ENCODE data around the gene E2F1.

- no peak for TF ChIP-seq POLR2AphosphoS5 (IDR thresholded peaks at IDR 0.05; ENCODE audit: low read depth)
- no peak for TF ChIP-seq REST (IDR thresholded peaks at IDR 0.05; ENCODE audit: insufficient replicate concordance, low read depth)
Observed at GRCh38 chr20:33654680-33655161, 31.5 kb downstream of the E2F1 start.

Measured in HL-60 (cell line).